GM13976 (cell line): ENCODE results near the gene MAP3K10.

Experiments
- DNase-seq: peaks from one replicate; pipeline ENCODE4 v3.0.0; 2012; ENCODE audit warnings: low spot score
- in situ Hi-C: fragments of 300-500 bp; cut with MboI; formaldehyde crosslinking; loops from one replicate; pipeline ENCODE4 v1.12.0; 2022; ENCODE audit warnings: low sequenced_read_pairs, mixed read lengths, inconsistent platforms; ENCODE audit not compliant: unreplicated experiment
- TF ChIP-seq, protein P1 (sequence below): IDR thresholded peaks from 2 replicates; pipeline ENCODE4 v1.5.1; 2012; ENCODE audit warnings: borderline replicate concordance, mild to moderate bottlenecking; ENCODE audit not compliant: insufficient read depth; ENCODE audit errors: extremely low read depth, missing control alignments, control extremely low read depth

The MAP3K10 gene

DNA sequence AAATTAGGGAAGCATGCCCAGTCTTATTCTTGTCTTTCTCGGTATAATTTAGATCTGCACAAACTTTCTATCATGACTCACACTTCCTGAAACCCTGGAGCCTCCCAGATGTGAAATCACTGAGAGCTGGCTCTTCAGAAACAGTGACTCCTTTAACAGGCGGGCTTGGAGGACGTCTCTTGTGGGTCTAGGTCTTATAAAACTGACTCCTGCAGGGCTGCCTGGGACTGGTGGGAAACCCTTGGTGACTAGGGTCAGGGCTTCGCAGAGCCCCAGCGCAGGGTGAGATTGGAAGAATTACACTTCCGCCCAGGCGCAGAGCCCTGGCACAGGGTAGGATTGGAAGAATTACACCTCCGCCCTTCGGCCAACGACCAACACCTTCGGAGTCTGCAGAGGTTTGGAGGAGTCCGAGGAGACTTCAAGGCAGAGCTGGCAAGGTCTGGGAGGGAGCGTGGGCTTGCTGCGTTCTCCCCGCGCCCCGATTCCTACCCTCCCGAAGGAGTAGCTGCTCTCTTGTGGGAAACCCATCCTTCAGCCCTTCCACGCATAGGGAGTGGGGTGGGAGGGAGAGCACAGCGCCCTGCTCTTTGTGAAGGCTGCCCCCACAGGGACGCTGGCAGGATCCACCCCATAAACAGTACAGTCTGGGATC, 43.4 kb upstream of the MAP3K10 start:
- in situ Hi-C loops: no loop called here
- DNase-seq: no peak
- TF ChIP-seq, protein P1, sequence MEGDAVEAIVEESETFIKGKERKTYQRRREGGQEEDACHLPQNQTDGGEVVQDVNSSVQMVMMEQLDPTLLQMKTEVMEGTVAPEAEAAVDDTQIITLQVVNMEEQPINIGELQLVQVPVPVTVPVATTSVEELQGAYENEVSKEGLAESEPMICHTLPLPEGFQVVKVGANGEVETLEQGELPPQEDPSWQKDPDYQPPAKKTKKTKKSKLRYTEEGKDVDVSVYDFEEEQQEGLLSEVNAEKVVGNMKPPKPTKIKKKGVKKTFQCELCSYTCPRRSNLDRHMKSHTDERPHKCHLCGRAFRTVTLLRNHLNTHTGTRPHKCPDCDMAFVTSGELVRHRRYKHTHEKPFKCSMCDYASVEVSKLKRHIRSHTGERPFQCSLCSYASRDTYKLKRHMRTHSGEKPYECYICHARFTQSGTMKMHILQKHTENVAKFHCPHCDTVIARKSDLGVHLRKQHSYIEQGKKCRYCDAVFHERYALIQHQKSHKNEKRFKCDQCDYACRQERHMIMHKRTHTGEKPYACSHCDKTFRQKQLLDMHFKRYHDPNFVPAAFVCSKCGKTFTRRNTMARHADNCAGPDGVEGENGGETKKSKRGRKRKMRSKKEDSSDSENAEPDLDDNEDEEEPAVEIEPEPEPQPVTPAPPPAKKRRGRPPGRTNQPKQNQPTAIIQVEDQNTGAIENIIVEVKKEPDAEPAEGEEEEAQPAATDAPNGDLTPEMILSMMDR: no peak

DNA sequence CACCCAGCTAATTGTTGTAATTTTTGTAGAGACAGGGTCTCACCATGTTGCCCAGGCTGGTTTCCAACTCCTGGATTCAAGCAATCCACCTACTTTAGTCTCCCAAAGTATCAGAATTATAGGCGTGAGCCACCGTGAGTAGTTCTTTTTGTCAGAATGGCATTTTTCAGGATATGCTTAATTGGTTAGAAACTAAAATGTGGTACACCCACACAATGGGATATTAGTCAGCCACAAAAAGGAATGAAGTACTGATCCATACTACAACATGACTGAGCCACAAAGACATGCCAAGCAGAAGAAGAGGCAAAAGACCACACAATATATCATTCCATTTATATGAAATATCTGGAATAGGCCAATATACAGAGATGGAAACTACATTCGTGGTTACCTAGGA, 41.7 kb upstream of the MAP3K10 start:
- TF ChIP-seq, protein P1: no peak
- in situ Hi-C loops: no loop called here
- DNase-seq: no peak

DNA sequence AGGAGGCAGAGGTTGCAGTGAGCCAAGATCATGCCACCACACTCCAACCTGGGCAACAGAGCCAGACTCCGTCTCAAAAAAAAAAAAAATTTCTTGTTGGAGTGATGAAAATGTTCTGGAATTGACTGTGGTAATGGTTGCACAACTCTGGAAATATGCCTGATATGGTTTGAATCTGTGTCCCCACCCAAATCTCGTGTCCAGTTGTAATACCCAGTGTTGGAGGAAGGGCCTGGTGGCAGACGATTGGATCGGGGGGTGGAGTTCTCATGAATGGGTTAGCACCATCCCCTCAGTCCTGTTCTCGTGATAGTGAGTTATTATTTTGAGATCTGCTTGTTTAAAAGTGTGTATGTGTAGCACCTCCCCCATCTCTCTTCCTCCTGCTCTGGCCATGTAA, 41.1 kb upstream of the MAP3K10 start:
- TF ChIP-seq, protein P1: no peak
- in situ Hi-C loops: no loop called here
- no peak for DNase-seq

DNA sequence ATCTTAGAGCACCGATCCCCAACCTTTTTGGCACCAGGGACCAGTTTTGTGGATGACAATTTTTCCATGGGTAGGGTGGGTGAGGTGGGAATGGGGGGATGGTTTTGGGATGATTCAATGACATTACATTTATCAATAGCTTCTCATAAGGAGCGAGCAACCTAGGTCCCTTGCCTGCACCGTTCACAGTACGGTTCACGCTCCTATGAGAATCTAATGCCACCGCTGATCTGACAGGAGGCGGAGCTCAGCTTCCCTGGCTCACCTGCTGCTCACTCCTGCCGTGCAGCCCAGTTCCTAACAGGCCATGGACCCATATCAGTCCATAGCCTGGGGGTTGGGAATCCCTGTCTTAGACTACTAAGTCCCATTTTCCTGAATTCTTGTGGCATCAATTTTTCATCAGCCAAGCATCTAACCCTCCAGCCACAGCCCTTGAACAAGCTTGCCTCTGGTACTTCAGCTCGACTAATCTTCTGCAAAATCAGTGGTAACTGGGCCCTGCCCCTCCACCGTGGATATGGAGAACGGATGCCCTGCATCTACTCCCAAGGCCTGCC, 37.0 kb upstream of the MAP3K10 start:
- in situ Hi-C loops: no loop called here
- DNase-seq: no peak
- TF ChIP-seq, protein P1: no peak

DNA sequence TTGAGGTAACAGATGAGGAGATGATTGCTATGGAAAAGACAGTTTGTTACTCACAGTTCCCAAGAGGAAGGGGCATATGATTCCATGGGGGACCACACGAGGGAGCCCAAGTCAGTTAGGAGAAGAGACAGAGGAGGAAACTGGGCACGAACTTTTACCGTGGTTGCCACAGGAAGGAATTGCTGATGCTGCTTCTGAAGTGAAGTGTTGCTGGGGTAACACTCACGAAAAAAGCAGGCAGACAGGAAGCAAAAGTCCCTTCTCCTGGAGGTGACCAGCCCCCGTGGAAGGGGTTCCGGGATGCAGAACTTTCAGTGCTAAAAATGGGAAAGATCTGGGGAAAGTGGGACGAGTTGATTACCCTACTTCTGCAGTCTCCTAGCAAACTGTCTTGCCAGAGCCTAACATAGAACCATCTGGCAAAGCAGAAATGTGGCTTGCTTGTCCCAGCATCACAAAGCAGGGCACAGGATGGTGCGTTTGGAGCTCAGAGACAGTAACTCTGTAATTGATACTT, 35.4 kb upstream of the MAP3K10 start:
- in situ Hi-C loops: no loop called here
- TF ChIP-seq, protein P1: no peak
- DNase-seq: no peak

DNA sequence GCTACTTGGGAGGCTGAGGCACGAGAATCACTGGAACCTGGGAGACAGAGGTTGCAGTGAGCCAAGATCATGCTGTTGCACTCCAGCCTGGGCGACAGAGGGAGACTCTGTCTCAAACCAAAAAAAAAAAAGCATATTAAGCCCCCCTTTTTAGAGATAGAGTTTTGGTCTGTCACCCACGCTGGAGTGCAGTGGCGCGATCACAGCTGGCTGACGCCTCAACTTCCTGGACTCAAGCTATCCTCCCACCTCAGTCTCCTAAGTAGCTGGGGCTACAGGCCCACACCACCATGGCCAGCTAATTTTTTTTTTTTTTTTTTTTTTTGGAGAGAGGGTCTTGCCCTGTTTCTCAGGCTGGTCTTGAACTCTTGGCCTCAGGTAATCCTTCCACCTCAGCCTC, 34.2 kb upstream of the MAP3K10 start:
- DNase-seq: no peak
- in situ Hi-C loops: no loop called here
- TF ChIP-seq, protein P1: no peak
